Inflammatory macrophage treated with lipopolysaccharide for 1 hour (primary cell): ENCODE data around the gene TNNC1.

ENCODE experiments used
- DNase-seq, 2 donors: peaks; one replicate each; pipeline ENCODE4 v3.0.0-alpha.2; 2020 to 2022

The TNNC1 gene

GRCh38 chr3:52456800-52457183 lies 3.0 kb upstream of the TNNC1 start:
- no peak for DNase-seq

- DNase-seq, result no peak
These were observed 2.4 kb upstream of the TNNC1 start for GRCh38 chr3:52456169-52456799.

GRCh38 chr3:52455283-52456168 lies 1.7 kb upstream of the TNNC1 start, which contains the start of gene NISCH:
NISCH (plus strand) TSS chr3:52455604; CDS start chr3:52455642, 38 bp downstream.
- DNase-seq, result peak; percentile 52 to 77

- no peak for DNase-seq
These were observed 1.1 kb upstream of the TNNC1 start for GRCh38 chr3:52454938-52455282.

- DNase-seq, result no peak
These were observed 553 bp upstream of the TNNC1 start for GRCh38 chr3:52454250-52454937.

GRCh38 chr3:52452570-52453221 lies 1.1 kb downstream of the TNNC1 start:
- DNase-seq, result no peak

- DNase-seq, result no peak
These were observed 1.7 kb downstream of the TNNC1 start for GRCh38 chr3:52452126-52452525.

GRCh38 chr3:52451237-52452083 lies 2.4 kb downstream of the TNNC1 start:
- DNase-seq, result no peak

GRCh38 chr3:52450489-52451236 lies 3.2 kb downstream of the TNNC1 start:
- no peak for DNase-seq

GRCh38 chr3:52447512-52448355 lies 6.1 kb downstream of the TNNC1 start:
- DNase-seq, result no peak

- peak; percentile 33 to 94 for DNase-seq
These were observed 7.0 kb downstream of the TNNC1 start for GRCh38 chr3:52446631-52447511.

GRCh38 chr3:52446042-52446441 lies 7.8 kb downstream of the TNNC1 start:
- no peak for DNase-seq

- peak; percentile 45 to 77 for DNase-seq
These were observed 8.7 kb downstream of the TNNC1 start, which contains the start of gene SEMA3G for GRCh38 chr3:52444860-52445793. SEMA3G (minus strand) TSS chr3:52445103; CDS start chr3:52445027, 76 bp downstream.

- no peak for DNase-seq
These were observed 9.8 kb downstream of the TNNC1 start for GRCh38 chr3:52443791-52444687.

GRCh38 chr3:52443268-52443610 lies 10.6 kb downstream of the TNNC1 start:
- DNase-seq, result no peak

- no peak for DNase-seq
These were observed 11.2 kb downstream of the TNNC1 start for GRCh38 chr3:52442409-52443267.
